GM18909 (cell line): ENCODE measurements around the gene PDE4D.

Experiments
- ATAC-seq: cut with Tn5 transposase; IDR thresholded peaks from one replicate; pipeline ENCODE4 v1.9.1; 2021; ENCODE audit warnings: mild to moderate bottlenecking; ENCODE audit not compliant: unreplicated experiment, poor library complexity

Gene PDE4D

GRCh38 chr5:59125011-59125961 is 768.2 kb downstream of the PDE4D start:
- ATAC-seq: peak; percentile 27

DNA sequence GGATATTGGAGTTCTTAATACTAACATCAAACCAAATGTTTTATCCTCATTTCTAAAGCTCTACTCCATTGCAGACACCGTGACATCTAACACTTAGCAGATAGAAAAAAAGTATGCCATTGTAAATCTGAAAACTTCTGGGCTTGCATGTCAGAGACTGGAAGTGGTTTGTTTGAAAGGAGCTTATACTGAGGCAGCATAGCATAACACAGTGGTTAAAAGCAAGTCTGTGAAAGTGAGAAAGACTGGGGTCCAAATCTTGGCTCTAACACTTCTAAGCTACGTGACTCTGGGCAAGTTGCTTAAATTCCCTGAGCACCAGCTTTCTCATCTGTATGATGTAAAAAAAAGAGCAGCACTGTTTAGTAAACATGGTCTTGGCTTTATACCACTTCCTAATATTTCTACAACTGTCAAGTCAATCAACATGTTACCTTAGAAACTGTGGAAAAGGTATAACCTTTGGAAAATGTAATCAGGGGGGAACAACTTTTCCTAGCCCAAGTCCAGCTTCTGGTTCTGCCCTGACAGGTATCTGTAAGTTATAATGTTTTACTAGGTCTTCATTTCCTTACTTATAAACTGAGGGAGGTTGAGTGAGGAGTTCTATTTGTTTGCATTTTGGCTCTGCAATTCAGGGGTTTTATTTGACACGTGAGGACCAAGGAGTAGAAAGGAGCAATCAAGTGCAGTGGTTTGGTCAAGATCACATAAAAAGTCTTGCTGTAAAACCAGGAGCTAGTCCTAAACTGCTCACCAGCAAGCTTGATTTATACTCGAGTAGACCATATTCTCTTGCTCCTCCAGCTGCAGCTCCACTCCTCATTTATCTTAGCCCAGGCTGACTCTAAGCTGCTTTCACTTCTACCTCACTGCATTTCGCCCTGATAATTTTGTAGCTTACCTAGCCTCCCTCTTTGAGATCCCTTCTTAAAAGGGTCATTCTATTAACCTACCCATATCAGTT is 769.6 kb downstream of the PDE4D start:
- ATAC-seq: peak; percentile 53

- no peak for ATAC-seq
Observed at GRCh38 chr5:59119480-59119879, 774.0 kb downstream of the PDE4D start.

- ATAC-seq: no peak
Observed at GRCh38 chr5:59117320-59117719, 776.2 kb downstream of the PDE4D start.

GRCh38 chr5:59116231-59116865 is 777.2 kb downstream of the PDE4D start:
- ATAC-seq: no peak

DNA sequence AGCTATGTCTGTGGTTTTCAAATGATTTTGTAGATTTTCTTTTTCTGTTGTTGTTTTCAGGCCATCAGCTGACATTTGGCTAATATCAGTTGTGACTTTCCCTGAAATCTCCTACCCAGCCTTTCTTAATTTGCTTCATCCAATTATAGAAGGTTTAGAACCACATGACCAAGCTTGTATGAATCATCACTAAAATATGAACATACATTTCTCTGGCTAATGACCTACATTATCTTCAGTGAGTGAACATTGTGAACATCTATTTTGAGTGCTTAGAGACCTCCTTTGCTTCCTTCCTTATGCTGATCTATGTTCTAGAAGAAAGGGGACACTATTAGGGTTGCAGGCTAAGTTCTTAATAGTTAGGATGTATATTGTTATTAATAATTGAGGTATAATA is 778.2 kb downstream of the PDE4D start:
- ATAC-seq: no peak

- ATAC-seq: no peak
Observed at GRCh38 chr5:59109383-59109782, 784.1 kb downstream of the PDE4D start.

DNA sequence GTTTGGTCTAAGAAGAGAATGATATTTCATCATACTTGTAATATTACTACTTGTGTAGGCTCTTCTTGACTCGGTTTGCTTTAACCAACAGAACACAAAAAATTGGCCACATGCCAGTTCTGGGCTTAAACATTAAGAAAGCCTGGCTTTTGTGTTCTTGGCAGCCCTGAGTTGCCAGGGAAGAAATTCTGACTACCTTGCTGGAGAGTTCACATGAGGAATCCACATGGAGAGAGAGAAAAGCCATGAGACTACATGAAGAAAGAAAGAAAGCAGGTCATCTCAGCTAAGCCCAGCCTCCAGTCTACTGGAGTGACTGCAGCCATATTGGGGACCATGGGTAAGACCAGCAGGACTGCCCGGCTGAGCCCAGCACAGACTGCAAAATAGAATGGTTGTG is 785.8 kb downstream of the PDE4D start:
- no peak for ATAC-seq

DNA sequence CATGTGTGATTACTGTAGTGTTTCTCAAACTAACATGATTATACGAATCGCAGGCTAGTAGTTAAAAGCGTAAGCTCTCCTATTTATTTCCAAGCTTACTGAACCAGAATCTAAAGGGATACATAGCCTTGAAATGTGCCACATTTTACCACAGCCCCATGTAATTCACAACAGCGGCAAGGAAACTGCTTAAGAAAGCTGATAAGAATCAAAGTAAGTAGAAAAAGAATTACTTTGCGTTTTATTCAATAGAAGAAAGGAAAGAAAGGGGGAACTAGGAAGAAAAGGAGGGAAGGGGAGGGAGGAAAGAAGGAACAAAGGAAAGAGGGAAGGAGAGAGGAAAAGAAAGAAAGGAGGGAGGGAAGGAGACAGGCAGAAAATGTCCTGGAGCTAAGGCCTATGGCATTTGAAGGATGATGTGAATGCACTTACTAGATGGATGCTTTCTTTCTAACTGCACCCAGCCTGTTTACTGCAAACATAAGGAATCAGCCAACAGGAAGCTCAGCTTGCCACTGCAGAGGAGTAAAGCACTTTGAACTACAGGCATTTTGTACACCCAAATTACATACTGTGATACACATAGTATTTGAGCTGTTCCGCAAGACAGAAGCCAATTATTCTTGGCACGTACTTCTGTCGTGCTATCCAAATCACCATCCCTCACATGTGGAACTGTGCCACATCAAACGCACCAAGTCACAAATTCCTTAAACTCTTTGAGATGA is 789.0 kb downstream of the PDE4D start:
- ATAC-seq: no peak

- ATAC-seq: no peak
Observed at GRCh38 chr5:59103303-59103702, 790.2 kb downstream of the PDE4D start.

GRCh38 chr5:59102437-59102836 is 791.1 kb downstream of the PDE4D start:
- ATAC-seq: no peak

- ATAC-seq: no peak
Observed at GRCh38 chr5:59100875-59101274, 792.7 kb downstream of the PDE4D start.

GRCh38 chr5:59099995-59100345 is 793.6 kb downstream of the PDE4D start:
- ATAC-seq: no peak

DNA sequence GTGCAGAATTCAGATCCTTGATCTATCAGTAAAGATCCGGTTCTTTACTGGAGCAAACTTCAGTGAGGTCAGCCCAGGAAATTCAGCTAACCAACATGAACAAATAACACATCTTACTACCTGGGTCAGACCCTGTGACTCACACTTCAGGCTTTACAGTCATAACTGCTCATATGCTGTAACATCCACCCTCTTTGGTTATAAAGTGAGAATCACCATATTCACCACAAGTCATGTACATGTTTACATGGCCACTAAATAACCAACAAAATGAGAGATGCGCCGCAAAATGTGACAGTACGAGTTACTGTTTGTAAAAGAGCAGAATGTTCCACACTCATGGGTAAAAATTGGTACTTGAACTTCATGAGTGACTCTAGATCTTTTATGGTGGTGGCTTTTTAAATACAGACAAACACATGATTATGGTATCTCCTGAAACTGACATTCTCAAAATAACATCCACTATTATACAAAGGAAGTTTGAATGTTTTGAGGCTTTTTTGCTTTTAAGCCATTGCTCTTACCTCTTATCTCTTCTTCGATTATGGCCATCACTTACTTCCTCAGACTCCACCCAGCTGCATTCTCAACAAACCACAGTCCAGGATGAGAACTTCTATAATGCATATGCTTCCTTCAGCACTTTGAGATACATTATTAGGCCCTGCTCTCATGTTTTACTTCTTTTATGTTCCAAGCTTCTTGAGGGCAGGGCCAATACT is 794.1 kb downstream of the PDE4D start:
- ATAC-seq: peak; percentile 69

- no peak for ATAC-seq
Observed at GRCh38 chr5:59098743-59099142, 794.8 kb downstream of the PDE4D start.

- no peak for ATAC-seq
Observed at GRCh38 chr5:59097712-59098111, 795.8 kb downstream of the PDE4D start.

GRCh38 chr5:59097116-59097515 is 796.4 kb downstream of the PDE4D start:
- no peak for ATAC-seq

GRCh38 chr5:59095480-59095879 is 798.0 kb downstream of the PDE4D start:
- no peak for ATAC-seq

DNA sequence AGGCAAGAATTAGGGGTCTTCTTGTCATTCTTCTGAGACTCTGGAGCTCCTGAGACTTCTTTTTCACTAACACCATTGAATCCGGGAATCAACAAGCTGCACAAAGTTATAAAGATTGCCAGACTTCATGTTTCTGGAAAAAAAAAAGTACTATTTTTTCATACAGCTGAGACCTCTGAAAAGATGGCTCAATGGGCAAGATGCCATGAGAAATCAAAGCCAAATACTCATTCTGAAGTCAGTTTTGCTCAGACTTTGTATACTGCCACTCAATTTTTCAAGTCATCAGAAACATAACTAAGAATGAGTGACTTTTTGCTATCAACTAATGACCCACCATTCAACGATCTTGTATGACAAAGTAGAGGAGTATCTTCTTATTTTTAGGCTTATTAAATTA is 798.7 kb downstream of the PDE4D start:
- no peak for ATAC-seq
